ENCODE data around the gene STAT4.

GRCh38 chr2:191151331-191151730, 537 bp upstream of the STAT4 start:
- TF ChIP-seq POLR2AphosphoS5 (IDR thresholded peaks at IDR 0.05; ENCODE audit: low read depth, low read length) (no peak), POLR2A (IDR thresholded peaks at IDR 0.05; ENCODE audit: low read depth, low read length) (no peak)
